Esophagus muscularis mucosa (tissue), 4 donors: ENCODE measurements around the gene RPL18. TPM values are rescaled to one million over a fixed set of nuclear protein-coding genes. Genes with fewer than 3 reads are reported as not detected.

Experiments
- DNase-seq: peaks from one replicate; pipeline ENCODE4 v3.0.0-alpha.2; 2017; ENCODE audit errors: extremely low spot score
- H3K27ac ChIP-seq, 4 donors: fragments of 200-600 bp; sonication (generic); replicated peaks in 1 of 4; 1 replicate in 3 of 4; 2 replicates in 1 of 4; pipeline ENCODE4 v1.5.1; 2016 to 2019; ENCODE audit warnings: mild to moderate bottlenecking in 1 of 4
- H3K27me3 ChIP-seq, 4 donors: fragments of 200-600 bp; sonication (generic); one replicate each; pipeline versions ENCODE4 v1.5.1 to v1.6.0; 2016 to 2019
- H3K36me3 ChIP-seq, 4 donors: fragments of 200-600 bp; sonication (generic); one replicate each; pipeline ENCODE4 v1.5.1; 2016 to 2019
- H3K4me1 ChIP-seq, 4 donors: fragments of 200-600 bp; sonication (generic); one replicate each; pipeline ENCODE4 v1.5.1; 2016 to 2019
- H3K4me3 ChIP-seq, 4 donors: fragments of 200-600 bp; sonication (generic); 1 replicate in 2 of 4; 2 replicates in 2 of 4; pipeline ENCODE4 v1.5.1; 2016 to 2019; ENCODE audit warnings: mild to moderate bottlenecking in 4 of 4, moderate library complexity in 1 of 4
- H3K9me3 ChIP-seq, 4 donors: fragments of 200-600 bp; sonication (generic); 1 replicate in 3 of 4; 2 replicates in 1 of 4; pipeline ENCODE4 v1.5.1; 2016 to 2019
- EP300 ChIP-seq: sonication (generic); formaldehyde crosslinking; IDR thresholded peaks from one replicate; pipeline ENCODE4 v1.6.1; 2017; ENCODE audit warnings: antibody characterized with exemption
- POLR2A ChIP-seq: fragments of 450-650 bp; IDR thresholded peaks from one replicate; pipeline ENCODE4 v1.6.1; 2017; ENCODE audit warnings: antibody characterized with exemption, moderate library complexity, mild to moderate bottlenecking, low read depth
- POLR2AphosphoS5 ChIP-seq, 2 donors: sonication (generic); formaldehyde crosslinking; IDR thresholded peaks; one replicate each; pipeline ENCODE4 v1.6.1; 2017; ENCODE audit warnings: antibody characterized with exemption in 2 of 2
- WGBS: methylation state at CpG from one replicate; pipeline ENCODE4 v1.1.5; 2018; 5-methylcytosine and 5-hydroxymethylcytosine counted together
- intact Hi-C: fragments of 100-400 bp; cut with DNase I; formaldehyde crosslinking; loops from one replicate; pipeline ENCODE4 v1.15.1; 2023
- total RNA-seq, 4 donors: library from RNA; depleted of rRNA; stranded (reverse); fragments of >200 nt; gene quantifications; one replicate each; pipeline versions ENCODE4 v1.1.0 to v1.2.1, GENCODE V29; 2016
- TF ChIP-seq, protein P1 (sequence below), 3 experiments: fragments of 200-600 bp in 2 of 3; fragments of 450-650 bp in 1 of 3; sonication (generic) in 2 of 3; IDR thresholded peaks; one replicate each; pipeline ENCODE4 v1.5.1; 2017 to 2019; ENCODE audit warnings: antibody characterized with exemption in 3 of 3, mild to moderate bottlenecking in 2 of 3, moderate library complexity in 1 of 3

RPL18 gene
- total RNA-seq, 4 donors from 2014 or later = 1,298 to 2,105 (median 1,742) TPM

DNA sequence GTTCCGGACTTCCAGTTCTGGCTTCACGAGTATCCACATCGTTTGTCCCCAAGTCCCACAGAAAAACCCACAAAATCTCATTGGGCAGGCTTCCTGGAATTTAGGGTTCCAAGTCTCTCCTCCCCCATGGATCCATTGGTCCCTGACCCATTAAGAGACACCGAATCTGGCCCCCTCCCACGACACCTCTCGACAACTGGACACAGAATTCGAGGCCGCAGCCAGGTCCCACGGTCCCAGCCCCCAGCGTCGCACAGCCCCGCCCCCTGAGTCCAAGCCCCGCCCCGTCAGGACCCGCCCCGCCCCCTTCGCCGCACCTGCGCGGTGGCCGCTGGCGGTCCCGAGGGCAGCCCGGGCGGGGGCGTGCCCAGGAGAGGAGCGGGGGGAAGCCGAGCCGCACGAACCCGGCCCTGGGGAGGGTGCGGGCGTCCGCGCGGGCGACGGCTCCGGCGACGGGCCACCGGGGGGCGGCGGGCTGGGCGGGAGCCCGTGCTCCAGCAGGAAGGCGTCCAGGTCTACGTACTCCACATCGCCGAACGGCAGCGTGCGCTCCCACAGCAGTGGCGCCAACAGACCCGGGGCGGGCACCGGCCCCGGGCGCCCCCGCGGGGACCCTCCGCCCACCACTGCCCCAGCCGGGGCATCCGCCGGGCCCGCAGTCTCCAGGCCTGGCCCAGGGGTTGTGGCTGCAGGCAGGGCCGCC is 16.4 kb upstream of the RPL18 start:
- TF ChIP-seq POLR2AphosphoS5 (IDR thresholded peaks at IDR 0.05) (peak; percentile 68 to 90), POLR2A (no peak), EP300 (no peak)
- TF ChIP-seq, protein P1, sequence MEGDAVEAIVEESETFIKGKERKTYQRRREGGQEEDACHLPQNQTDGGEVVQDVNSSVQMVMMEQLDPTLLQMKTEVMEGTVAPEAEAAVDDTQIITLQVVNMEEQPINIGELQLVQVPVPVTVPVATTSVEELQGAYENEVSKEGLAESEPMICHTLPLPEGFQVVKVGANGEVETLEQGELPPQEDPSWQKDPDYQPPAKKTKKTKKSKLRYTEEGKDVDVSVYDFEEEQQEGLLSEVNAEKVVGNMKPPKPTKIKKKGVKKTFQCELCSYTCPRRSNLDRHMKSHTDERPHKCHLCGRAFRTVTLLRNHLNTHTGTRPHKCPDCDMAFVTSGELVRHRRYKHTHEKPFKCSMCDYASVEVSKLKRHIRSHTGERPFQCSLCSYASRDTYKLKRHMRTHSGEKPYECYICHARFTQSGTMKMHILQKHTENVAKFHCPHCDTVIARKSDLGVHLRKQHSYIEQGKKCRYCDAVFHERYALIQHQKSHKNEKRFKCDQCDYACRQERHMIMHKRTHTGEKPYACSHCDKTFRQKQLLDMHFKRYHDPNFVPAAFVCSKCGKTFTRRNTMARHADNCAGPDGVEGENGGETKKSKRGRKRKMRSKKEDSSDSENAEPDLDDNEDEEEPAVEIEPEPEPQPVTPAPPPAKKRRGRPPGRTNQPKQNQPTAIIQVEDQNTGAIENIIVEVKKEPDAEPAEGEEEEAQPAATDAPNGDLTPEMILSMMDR (IDR thresholded peaks at IDR 0.05) = no peak
- H3K4me1 ChIP-seq = peaks cover 59 to 85% (median 78%) of the 10 kb centered on the region in 4 donors
- no peaks in the 10 kb centered on the region for H3K9me3 ChIP-seq
- peak overlapping the region; percentile 63 to 81 (median 78) for H3K4me3 ChIP-seq
- intact Hi-C loops = no loop called here
- H3K27me3 ChIP-seq = no peaks in the 10 kb centered on the region
- 2% methylated on average over 8 of the region's 67 CpGs for WGBS
- peaks cover 0 to 19% (median 0%) of the 10 kb centered on the region in 4 donors for H3K36me3 ChIP-seq
- DNase-seq = no peak
- H3K27ac ChIP-seq = peak overlapping the region; percentile 95 to 100 (median 96)

DNA sequence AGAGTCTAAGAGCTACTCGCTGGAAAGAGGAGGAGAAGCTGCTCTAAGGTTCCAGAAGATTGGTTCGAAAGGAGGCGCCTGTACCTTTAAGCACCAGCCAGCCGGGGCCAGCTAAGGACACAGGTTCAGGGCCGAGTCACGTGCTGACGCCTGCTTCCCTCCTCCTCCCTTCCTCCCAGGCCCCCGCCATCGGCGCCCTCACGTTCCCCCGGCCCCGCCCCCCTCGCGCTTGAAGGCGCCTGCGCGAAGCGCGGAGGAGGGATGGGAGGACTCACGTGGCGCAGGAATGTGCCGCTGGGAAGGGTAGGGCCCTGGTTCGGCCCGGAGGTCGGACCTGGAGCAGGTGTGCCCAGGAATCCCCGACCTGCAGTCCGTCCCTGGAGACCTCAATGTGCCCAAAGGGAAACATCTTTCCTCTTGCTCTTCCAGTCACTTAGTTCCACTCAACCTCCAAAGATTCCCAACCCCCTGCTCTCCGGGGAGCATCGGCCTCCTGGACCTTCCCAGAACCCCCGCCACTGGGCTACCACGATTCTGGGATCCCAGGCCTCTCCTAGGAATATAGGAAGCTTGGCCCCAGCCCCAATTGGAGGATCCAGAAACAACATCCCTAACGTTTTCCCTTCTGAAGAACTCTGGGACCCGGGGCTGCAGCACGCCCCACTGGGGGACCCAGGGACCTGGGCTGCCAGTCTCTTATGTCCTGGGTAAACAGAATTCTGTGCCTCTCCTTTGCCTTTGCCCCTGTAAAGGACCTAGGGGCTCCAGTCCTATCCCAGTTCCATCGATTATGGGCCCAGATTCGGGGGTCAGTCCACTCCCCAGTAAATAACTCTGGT is 15.7 kb upstream of the RPL18 start:
- no peaks in the 10 kb centered on the region for H3K9me3 ChIP-seq
- H3K36me3 ChIP-seq = peaks cover 0 to 25% (median 0%) of the 10 kb centered on the region in 4 donors
- H3K27ac ChIP-seq = peak overlapping the region; percentile 95 to 100 (median 96)
- peaks cover 67 to 88% (median 86%) of the 10 kb centered on the region in 4 donors for H3K4me1 ChIP-seq
- peak; percentile 98 for DNase-seq
- intact Hi-C loops = no loop called here
- H3K27me3 ChIP-seq = no peaks in the 10 kb centered on the region
- H3K4me3 ChIP-seq = peak overlapping the region; percentile 63 to 81 (median 78)
- WGBS = 6% methylated on average over 23 of the region's 37 CpGs
- TF ChIP-seq EP300 (no peak), POLR2AphosphoS5 (IDR thresholded peaks at IDR 0.05) (peak; percentile 85 to 99), POLR2A (peak; percentile 27)
- TF ChIP-seq, protein P1 (IDR thresholded peaks at IDR 0.05) = peak in 1 of 3 experiments; percentile 33

- 36% methylated on average over 7 of the region's 7 CpGs for WGBS
- DNase-seq = no peak
- H3K27ac ChIP-seq = peak overlapping the region; percentile 95 to 100 (median 96)
- intact Hi-C loops = no loop called here
- H3K9me3 ChIP-seq = no peaks in the 10 kb centered on the region
- H3K36me3 ChIP-seq = peaks cover 0 to 31% (median 0%) of the 10 kb centered on the region in 4 donors
- no peaks in the 10 kb centered on the region for H3K27me3 ChIP-seq
- H3K4me3 ChIP-seq = peak overlapping the region; percentile 63 to 81 (median 78)
- H3K4me1 ChIP-seq = peaks cover 69 to 92% (median 89%) of the 10 kb centered on the region in 4 donors
- TF ChIP-seq, protein P1 (IDR thresholded peaks at IDR 0.05) = no peak
- no peak for TF ChIP-seq POLR2AphosphoS5 (IDR thresholded peaks at IDR 0.05)
- no peak for TF ChIP-seq POLR2A
- no peak for TF ChIP-seq EP300
These were observed 15.0 kb upstream of the RPL18 start for GRCh38 chr19:48634036-48634342.

DNA sequence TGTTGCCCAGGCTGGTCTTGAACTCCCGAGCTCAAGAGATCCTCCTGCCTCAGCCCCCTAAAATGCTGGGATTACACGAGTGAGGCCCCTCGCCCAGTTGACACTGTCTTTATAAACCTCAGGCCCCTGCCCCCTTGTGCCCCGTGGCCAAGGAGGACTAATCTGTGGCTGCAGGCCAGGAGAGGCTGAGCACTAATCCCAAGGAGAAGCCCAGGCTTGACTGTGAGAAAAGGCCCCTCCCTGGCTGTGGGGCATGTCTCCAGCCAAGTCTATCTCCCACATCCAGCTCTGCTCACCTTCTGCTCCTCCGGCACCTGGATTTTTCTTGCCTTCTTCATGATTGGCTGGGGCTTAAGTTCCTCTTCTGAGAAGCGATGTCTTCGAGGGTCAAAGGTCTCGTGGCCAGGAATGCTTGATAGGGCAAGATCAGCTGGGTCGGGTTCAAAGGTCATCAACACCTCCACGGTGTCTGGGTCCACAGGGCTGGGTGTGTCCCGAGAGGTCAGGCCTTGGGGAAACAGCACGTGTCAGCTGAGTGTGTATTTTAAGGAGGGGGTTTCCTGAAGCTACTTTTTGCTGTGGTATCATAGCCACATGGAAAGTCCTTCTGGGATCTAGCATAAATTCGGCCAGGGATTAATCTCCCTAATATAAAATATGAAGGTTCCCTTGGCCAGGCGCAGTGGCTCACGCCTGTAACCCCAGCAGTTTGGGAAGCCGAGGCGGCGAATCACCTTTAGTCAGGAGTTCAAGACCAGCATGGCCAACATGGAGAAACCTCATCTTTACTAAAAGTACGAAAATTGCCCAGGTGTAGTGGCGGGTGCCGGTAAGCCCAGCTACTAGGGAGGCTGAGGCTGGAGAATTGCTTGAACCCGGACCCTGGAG is 14.4 kb upstream of the RPL18 start:
- WGBS = 73% methylated on average over 18 of the region's 22 CpGs
- peaks cover 64 to 90% (median 86%) of the 10 kb centered on the region in 4 donors for H3K4me1 ChIP-seq
- H3K4me3 ChIP-seq = peak overlapping the region in 3 of 4 donors; percentile 78 to 81 (median 79)
- intact Hi-C loops = no loop called here
- peak overlapping the region; percentile 95 to 100 (median 96) for H3K27ac ChIP-seq
- H3K36me3 ChIP-seq = peaks cover 0 to 35% (median 0%) of the 10 kb centered on the region in 4 donors
- no peaks in the 10 kb centered on the region for H3K27me3 ChIP-seq
- H3K9me3 ChIP-seq = no peaks in the 10 kb centered on the region
- no peak for DNase-seq
- TF ChIP-seq POLR2AphosphoS5 (IDR thresholded peaks at IDR 0.05) = no peak
- TF ChIP-seq EP300 = no peak
- TF ChIP-seq, protein P1 (IDR thresholded peaks at IDR 0.05) = no peak
- TF ChIP-seq POLR2A = no peak
